ENCODE results near the gene L1TD1. TPM values are rescaled to one million over a fixed set of nuclear protein-coding genes. Genes with fewer than 3 reads are reported as not detected.
"Not testable (repeated sequence)": the region's sequence is repeated elsewhere in the genome, so short reads cannot be mapped to it uniquely, and the experiment has no call there.

L1TD1 gene
- total RNA-seq, 3 donors from 2014 or later: 0.98 to 12.0 (median 1.4) TPM

GRCh38 chr1:62184336-62184735, 10.3 kb upstream of the L1TD1 start:
- no peak for TF ChIP-seq CTCF (IDR thresholded peaks at IDR 0.05)
- H3K36me3 ChIP-seq (ENCODE audit: low read depth): no peaks in the 10 kb centered on the region
- no peak for ATAC-seq
- intact Hi-C loops (cut with DNase I, micrococcal nuclease): no loop called here
- no peak overlapping the region for H3K4me3 ChIP-seq
- no peak for DNase-seq
- H3K9me3 ChIP-seq: no peaks in the 10 kb centered on the region
- peaks cover 7% of the 10 kb centered on the region for H3K4me1 ChIP-seq (ENCODE audit: low read depth)

- ATAC-seq; DNase-seq; intact Hi-C loops (cut with DNase I, micrococcal nuclease); H3K4me3 ChIP-seq; H3K36me3 ChIP-seq (ENCODE audit: low read depth); H3K9me3 ChIP-seq; H3K4me1 ChIP-seq (ENCODE audit: low read depth): not testable (repeated sequence)
Observed at GRCh38 chr1:62185233-62185632, 9.4 kb upstream of the L1TD1 start.

- Histone ChIP-seq H3K36me3 (ENCODE audit: low read depth) (no peaks in the 10 kb centered on the region), H3K9me3 (no peaks in the 10 kb centered on the region), H3K4me3 (no peak overlapping the region), H3K4me1 (ENCODE audit: low read depth) (peaks cover 7% of the 10 kb centered on the region)
- ATAC-seq (no peak), DNase-seq (no peak)
- no peak for TF ChIP-seq CTCF (IDR thresholded peaks at IDR 0.05)
- intact Hi-C loops (cut with DNase I, micrococcal nuclease): no loop called here
Observed at GRCh38 chr1:62185677-62186076, 9.0 kb upstream of the L1TD1 start.

- no peaks in the 10 kb centered on the region for H3K9me3 ChIP-seq
- H3K4me3 ChIP-seq: no peak overlapping the region
- DNase-seq (no peak), ATAC-seq (no peak)
- intact Hi-C loops (cut with DNase I, micrococcal nuclease): no loop called here
- H3K36me3 ChIP-seq (ENCODE audit: low read depth): no peaks in the 10 kb centered on the region
- no peaks in the 10 kb centered on the region for H3K4me1 ChIP-seq (ENCODE audit: low read depth)
- no peak for TF ChIP-seq CTCF (IDR thresholded peaks at IDR 0.05)
Observed at GRCh38 chr1:62187548-62187947, 7.1 kb upstream of the L1TD1 start.

- H3K4me3 ChIP-seq: no peak overlapping the region
- H3K36me3 ChIP-seq (ENCODE audit: low read depth): no peaks in the 10 kb centered on the region
- no peaks in the 10 kb centered on the region for H3K9me3 ChIP-seq
- no peak for DNase-seq
- ATAC-seq: no peak
- TF ChIP-seq CTCF (IDR thresholded peaks at IDR 0.05): no peak
- no peaks in the 10 kb centered on the region for H3K4me1 ChIP-seq (ENCODE audit: low read depth)
- intact Hi-C loops (cut with DNase I, micrococcal nuclease): no loop called here
Observed at GRCh38 chr1:62188111-62188510, 6.5 kb upstream of the L1TD1 start.

GRCh38 chr1:62196086-62196690, 1.5 kb downstream of the L1TD1 start:
- no peak for TF ChIP-seq CTCF (IDR thresholded peaks at IDR 0.05)
- Histone ChIP-seq H3K36me3 (ENCODE audit: low read depth) (no peaks in the 10 kb centered on the region), H3K4me3 (no peak overlapping the region), H3K9me3 (no peaks in the 10 kb centered on the region), H3K4me1 (ENCODE audit: low read depth) (no peaks in the 10 kb centered on the region)
- ATAC-seq (no peak), DNase-seq (no peak)
- intact Hi-C loops (cut with DNase I, micrococcal nuclease): no loop called here
